ENCODE results near the gene RFTN1. TPM values are rescaled to one million over a fixed set of nuclear protein-coding genes. Genes with fewer than 3 reads are reported as not detected.
A peak's percentile ranks its signal among the peaks of the same experiment; 100 is the strongest.

Gene RFTN1
- total and polyA plus RNA-seq, 2 experiments from 2014 or later: 3.3 to 7.2 TPM

DNA sequence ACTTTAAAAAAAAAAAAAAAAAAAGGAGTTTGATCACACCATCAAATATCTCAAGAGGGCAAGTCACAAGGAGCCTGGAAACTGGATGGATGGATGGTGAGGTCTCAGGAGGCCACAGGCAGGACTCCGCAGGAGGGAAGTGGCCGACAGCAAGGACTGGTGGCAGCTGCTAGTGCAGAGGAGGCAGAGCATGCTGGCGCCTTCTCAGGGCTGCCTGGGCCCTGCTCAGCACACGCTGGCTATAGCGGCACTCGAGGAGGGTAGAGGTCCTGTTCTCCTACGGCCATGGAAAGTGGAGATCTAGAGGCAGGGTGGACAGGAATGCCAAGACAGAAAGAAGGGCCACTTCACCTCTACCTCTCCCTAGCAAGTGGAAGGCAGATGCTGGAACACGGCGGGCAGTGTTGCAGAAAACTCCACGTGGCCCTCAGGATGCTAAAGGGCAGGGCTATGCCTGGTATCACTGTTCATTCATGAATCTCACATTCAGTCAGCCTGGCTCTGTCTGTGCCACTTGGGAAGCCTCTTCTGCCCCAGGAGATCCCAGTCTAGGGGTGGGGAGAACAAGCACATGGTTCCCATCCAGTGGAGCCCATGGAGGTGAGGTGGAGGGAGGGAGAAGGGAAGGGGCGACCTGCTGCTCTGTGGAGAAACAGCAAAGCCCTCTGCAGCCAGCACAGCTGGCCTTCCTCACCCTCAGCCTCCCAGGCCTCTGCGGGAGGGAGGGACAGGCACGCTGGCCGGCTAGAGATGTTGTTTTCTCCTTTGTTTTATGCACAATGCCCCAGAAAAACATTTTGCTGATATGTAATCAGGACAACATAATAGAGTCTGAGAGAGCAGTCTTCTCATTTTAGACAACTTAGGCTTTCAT lies 177.5 kb downstream of the RFTN1 start (continued):
- no peak for TF ChIP-seq REST (IDR thresholded peaks at IDR 0.05; ENCODE audit: unreplicated experiment)
- no peak for TF ChIP-seq EZH2 (IDR thresholded peaks at IDR 0.05; ENCODE audit: low read depth, unreplicated experiment)
- TF ChIP-seq, protein P1, sequence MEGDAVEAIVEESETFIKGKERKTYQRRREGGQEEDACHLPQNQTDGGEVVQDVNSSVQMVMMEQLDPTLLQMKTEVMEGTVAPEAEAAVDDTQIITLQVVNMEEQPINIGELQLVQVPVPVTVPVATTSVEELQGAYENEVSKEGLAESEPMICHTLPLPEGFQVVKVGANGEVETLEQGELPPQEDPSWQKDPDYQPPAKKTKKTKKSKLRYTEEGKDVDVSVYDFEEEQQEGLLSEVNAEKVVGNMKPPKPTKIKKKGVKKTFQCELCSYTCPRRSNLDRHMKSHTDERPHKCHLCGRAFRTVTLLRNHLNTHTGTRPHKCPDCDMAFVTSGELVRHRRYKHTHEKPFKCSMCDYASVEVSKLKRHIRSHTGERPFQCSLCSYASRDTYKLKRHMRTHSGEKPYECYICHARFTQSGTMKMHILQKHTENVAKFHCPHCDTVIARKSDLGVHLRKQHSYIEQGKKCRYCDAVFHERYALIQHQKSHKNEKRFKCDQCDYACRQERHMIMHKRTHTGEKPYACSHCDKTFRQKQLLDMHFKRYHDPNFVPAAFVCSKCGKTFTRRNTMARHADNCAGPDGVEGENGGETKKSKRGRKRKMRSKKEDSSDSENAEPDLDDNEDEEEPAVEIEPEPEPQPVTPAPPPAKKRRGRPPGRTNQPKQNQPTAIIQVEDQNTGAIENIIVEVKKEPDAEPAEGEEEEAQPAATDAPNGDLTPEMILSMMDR (conservative IDR thresholded peaks at IDR 0.05; ENCODE audit: low read depth in 2 of 2): no peak
- TF ChIP-seq CREB1 (CRISPR knock-in tag; IDR thresholded peaks at IDR 0.05; ENCODE audit: low read depth): no peak
- TF ChIP-seq STAT1 (IDR thresholded peaks at IDR 0.05; ENCODE audit: unreplicated experiment): no peak

DNA sequence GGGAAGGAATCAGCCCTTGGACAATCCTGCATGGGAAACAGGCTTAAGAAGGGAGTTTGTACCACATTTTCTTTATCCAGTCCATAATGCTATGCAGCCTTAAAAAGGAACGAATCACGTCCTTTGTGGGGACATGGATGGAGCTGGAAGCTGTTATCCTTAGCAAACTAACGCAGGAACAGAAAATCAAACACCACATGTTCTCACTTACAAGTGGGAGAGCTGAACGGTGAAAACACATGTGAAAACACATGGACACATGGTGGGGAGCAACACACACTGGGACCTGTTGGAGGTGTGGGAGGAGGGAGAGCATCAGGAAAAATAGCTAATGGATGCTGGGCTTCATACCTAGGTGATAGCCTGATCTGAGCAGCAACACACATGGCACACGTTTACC lies 178.2 kb downstream of the RFTN1 start:
- DNase-seq (ENCODE audit: low spot score) (no peak), ATAC-seq (no peak)
- no peak overlapping the region for H3K27ac ChIP-seq (ENCODE audit: low read depth)
- H3K9me2 ChIP-seq (ENCODE audit: insufficient read depth): no peaks in the 10 kb centered on the region
- H3K27me3 ChIP-seq (ENCODE audit: insufficient read depth): no peaks in the 10 kb centered on the region
- Mint-ChIP-seq H3K4me3 (no peak overlapping the region), H3K9me3 (peaks cover 10% of the 10 kb centered on the region), H3K4me1 (peaks cover 2% of the 10 kb centered on the region), H3K36me3 (ENCODE audit: low read depth) (peaks cover 45% of the 10 kb centered on the region), H3K27me3 (ENCODE audit: insufficient read depth, low read depth, poor library complexity) (peaks cover 8% of the 10 kb centered on the region), H3K27ac (peak overlapping the region; percentile 4; the same call in 1 of the 2 replicates)
- H3K4me3 ChIP-seq: no peak overlapping the region
- H3K4me2 ChIP-seq: no peak overlapping the region
- 0 out of 2 replicates have a peak, but pooled peaks cover 6% of the 10 kb centered on the region for H3K4me1 ChIP-seq (ENCODE audit: insufficient read depth)
- H2AFZ ChIP-seq: no peak overlapping the region
- no peaks in the 10 kb centered on the region for H3K36me3 ChIP-seq (ENCODE audit: insufficient read depth)
- H3F3A ChIP-seq (replicated peaks; ENCODE audit: low read depth): no peaks in the 10 kb centered on the region
- H4K20me1 ChIP-seq (replicated peaks; ENCODE audit: insufficient read depth): no peaks in the 10 kb centered on the region
- H3K79me2 ChIP-seq (replicated peaks; ENCODE audit: insufficient read depth): no peaks in the 10 kb centered on the region
- TF ChIP-seq CREB1 (CRISPR knock-in tag; IDR thresholded peaks at IDR 0.05; ENCODE audit: low read depth) (no peak), EZH2phosphoT487 (IDR thresholded peaks at IDR 0.05; ENCODE audit: unreplicated experiment) (no peak), ZNF114 (CRISPR knock-in tag; IDR thresholded peaks at IDR 0.05) (no peak), STAT1 (IDR thresholded peaks at IDR 0.05; ENCODE audit: unreplicated experiment) (no peak), JUNB (IDR thresholded peaks at IDR 0.05; ENCODE audit: unreplicated experiment) (no peak), ZNF462 (CRISPR knock-in tag; IDR thresholded peaks at IDR 0.05) (no peak), NANOG (IDR thresholded peaks at IDR 0.05; ENCODE audit: borderline replicate concordance) (no peak), ZNF331 (CRISPR knock-in tag; IDR thresholded peaks at IDR 0.05; ENCODE audit: low read depth) (no peak)

Data from GM23338 (cell line).